ENCODE results near the gene DLGAP5.

DNA sequence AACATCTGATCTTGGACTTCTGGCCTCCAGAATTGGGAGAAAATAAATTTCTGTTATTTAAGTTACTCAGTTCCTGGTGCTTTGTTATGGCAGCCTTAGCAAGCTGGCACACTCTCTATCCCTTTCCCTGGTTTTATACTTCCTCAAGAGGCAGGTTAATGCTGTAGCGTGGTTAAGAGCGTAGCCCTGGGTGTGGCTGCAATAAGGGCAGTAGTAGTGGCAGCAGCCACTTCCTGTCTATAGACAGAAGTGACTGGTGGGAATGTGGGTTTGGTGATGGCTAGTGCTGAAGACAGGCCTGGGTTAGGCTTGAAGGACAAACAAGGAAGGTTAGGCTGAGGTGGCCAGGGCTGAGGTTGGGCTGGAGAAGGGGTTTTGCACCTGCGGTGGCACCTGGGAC, 66.0 kb downstream of the DLGAP5 start:
- TF ChIP-seq, protein P1, sequence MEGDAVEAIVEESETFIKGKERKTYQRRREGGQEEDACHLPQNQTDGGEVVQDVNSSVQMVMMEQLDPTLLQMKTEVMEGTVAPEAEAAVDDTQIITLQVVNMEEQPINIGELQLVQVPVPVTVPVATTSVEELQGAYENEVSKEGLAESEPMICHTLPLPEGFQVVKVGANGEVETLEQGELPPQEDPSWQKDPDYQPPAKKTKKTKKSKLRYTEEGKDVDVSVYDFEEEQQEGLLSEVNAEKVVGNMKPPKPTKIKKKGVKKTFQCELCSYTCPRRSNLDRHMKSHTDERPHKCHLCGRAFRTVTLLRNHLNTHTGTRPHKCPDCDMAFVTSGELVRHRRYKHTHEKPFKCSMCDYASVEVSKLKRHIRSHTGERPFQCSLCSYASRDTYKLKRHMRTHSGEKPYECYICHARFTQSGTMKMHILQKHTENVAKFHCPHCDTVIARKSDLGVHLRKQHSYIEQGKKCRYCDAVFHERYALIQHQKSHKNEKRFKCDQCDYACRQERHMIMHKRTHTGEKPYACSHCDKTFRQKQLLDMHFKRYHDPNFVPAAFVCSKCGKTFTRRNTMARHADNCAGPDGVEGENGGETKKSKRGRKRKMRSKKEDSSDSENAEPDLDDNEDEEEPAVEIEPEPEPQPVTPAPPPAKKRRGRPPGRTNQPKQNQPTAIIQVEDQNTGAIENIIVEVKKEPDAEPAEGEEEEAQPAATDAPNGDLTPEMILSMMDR (IDR thresholded peaks at IDR 0.05; ENCODE audit: low read length): no peak
- TF ChIP-seq EZH2phosphoT487 (IDR thresholded peaks at IDR 0.05; ENCODE audit: low read length) (no peak), EZH2 (optimal IDR thresholded peaks at IDR 0.05; ENCODE audit: low read depth, low read length) (no peak)
